Upper lobe of left lung (tissue), 6 donors: ENCODE results near the gene SPG11. TPM values are rescaled to one million over a fixed set of nuclear protein-coding genes. Genes with fewer than 3 reads are reported as not detected.

Source experiments
- ATAC-seq, 2 donors: fragments of 200-7000 bp; cut with Tn5 transposase; one replicate each; pipeline ENCODE4 v1.9.1; 2022; ENCODE audit warnings: mild to moderate bottlenecking in 2 of 2, moderate library complexity in 2 of 2; ENCODE audit not compliant: low FRiP score in 2 of 2
- DNase-seq, 2 donors: peaks; one replicate each; pipeline ENCODE4 v3.0.0-alpha.2; 2019 to 2020
- H3K27ac ChIP-seq, 4 donors: fragments of 200-600 bp; sonication (generic); one replicate each; pipeline ENCODE4 v1.5.1; 2016 to 2019
- H3K27me3 ChIP-seq, 4 donors: fragments of 200-600 bp; sonication (generic); one replicate each; pipeline ENCODE4 v1.5.1; 2017 to 2019
- H3K36me3 ChIP-seq, 4 donors: fragments of 200-600 bp; sonication (generic); one replicate each; pipeline ENCODE4 v1.5.1; 2016 to 2019
- H3K4me1 ChIP-seq, 4 donors: fragments of 200-600 bp; sonication (generic); one replicate each; pipeline ENCODE4 v1.5.1; 2018 to 2019
- H3K4me3 ChIP-seq, 4 donors: fragments of 200-600 bp; sonication (generic); one replicate each; pipeline ENCODE4 v1.5.1; 2017 to 2019; ENCODE audit warnings: mild to moderate bottlenecking in 2 of 4, moderate library complexity in 1 of 4
- H3K9me3 ChIP-seq, 4 donors: fragments of 200-600 bp; sonication (generic); one replicate each; pipeline ENCODE4 v1.5.1; 2018 to 2019
- CTCF ChIP-seq, 6 experiments: fragments of 450-650 bp in 4 of 6; fragments of 200-600 bp in 2 of 6; sonication (generic) in 2 of 6; IDR thresholded peaks; one replicate each; pipeline ENCODE4 v1.5.1; 2016 to 2019; ENCODE audit warnings: antibody characterized with exemption in 6 of 6
- EP300 ChIP-seq, 4 donors: sonication (generic); formaldehyde crosslinking; IDR thresholded peaks; one replicate each; pipeline ENCODE4 v1.5.1; 2017; ENCODE audit warnings: antibody characterized with exemption in 4 of 4, control low read depth in 2 of 4
- POLR2A ChIP-seq, 4 donors: fragments of 450-650 bp; IDR thresholded peaks; one replicate each; pipeline ENCODE4 v1.5.1; 2016 to 2017; ENCODE audit warnings: antibody characterized with exemption in 4 of 4, mild to moderate bottlenecking in 2 of 4
- POLR2AphosphoS5 ChIP-seq, 2 donors: sonication (generic); formaldehyde crosslinking; IDR thresholded peaks; one replicate each; pipeline ENCODE4 v1.5.1; 2017; ENCODE audit warnings: antibody characterized with exemption in 2 of 2
- WGBS, 2 donors: methylation state at CpG; one replicate each; pipeline ENCODE4 v1.1.5; 2017 to 2018; 5-methylcytosine and 5-hydroxymethylcytosine counted together
- total RNA-seq, 6 donors: library from RNA; depleted of rRNA in 4 of 6; stranded (reverse); fragments of >200 nt in 4 of 6; gene quantifications; one replicate each; pipeline versions ENCODE4 v1.1.0 to v1.2.1, GENCODE V29; 2016 to 2021
- donor health status: DM: no; HTN: no; CAD: no; lungs with moderate emphysema.
- donor health status: DM: no; HTN: yes; CAD: no; lungs with severe emphysema.

The SPG11 gene
- total RNA-seq, 6 donors from 2014 or later: 81.6 to 161 (median 97.4) TPM

- Histone ChIP-seq H3K4me1 (peaks cover 0 to 8% (median 0%) of the 10 kb centered on the region in 4 donors), H3K9me3 (no peaks in the 10 kb centered on the region), H3K4me3 (no peak overlapping the region), H3K27me3 (no peaks in the 10 kb centered on the region), H3K27ac (peak overlapping the region in 1 of 4 donors; percentile 53), H3K36me3 (no peaks in the 10 kb centered on the region)
- WGBS, 2 donors: 80 to 85% methylated on average over 5 of the region's 5 CpGs
- ATAC-seq: no peak
- DNase-seq: no peak
- TF ChIP-seq POLR2AphosphoS5 (IDR thresholded peaks at IDR 0.05): no peak
- TF ChIP-seq CTCF (IDR thresholded peaks at IDR 0.05): no peak
- TF ChIP-seq POLR2A (IDR thresholded peaks at IDR 0.05): no peak
- TF ChIP-seq EP300 (IDR thresholded peaks at IDR 0.05): no peak
These were observed 12.4 kb upstream of the SPG11 start for GRCh38 chr15:44675911-44676310.

- no peaks in the 10 kb centered on the region for H3K27me3 ChIP-seq
- no peak for TF ChIP-seq EP300 (IDR thresholded peaks at IDR 0.05)
- TF ChIP-seq POLR2A (IDR thresholded peaks at IDR 0.05): no peak
- TF ChIP-seq CTCF (IDR thresholded peaks at IDR 0.05): no peak
- no peak for TF ChIP-seq POLR2AphosphoS5 (IDR thresholded peaks at IDR 0.05)
- no peak overlapping the region for H3K27ac ChIP-seq
- H3K36me3 ChIP-seq: no peaks in the 10 kb centered on the region
- no peak for ATAC-seq
- H3K4me3 ChIP-seq: no peak overlapping the region
- H3K9me3 ChIP-seq: no peaks in the 10 kb centered on the region
- H3K4me1 ChIP-seq: peaks cover 0 to 8% (median 0%) of the 10 kb centered on the region in 4 donors
- no peak for DNase-seq
- WGBS, 2 donors: 92 to 98% methylated on average over 2 of the region's 2 CpGs
These were observed 10.2 kb upstream of the SPG11 start for GRCh38 chr15:44673639-44674038.

- Histone ChIP-seq H3K9me3 (no peaks in the 10 kb centered on the region), H3K27ac (no peak overlapping the region), H3K4me3 (no peak overlapping the region), H3K27me3 (no peaks in the 10 kb centered on the region), H3K4me1 (peaks cover 0 to 4% (median 0%) of the 10 kb centered on the region in 4 donors), H3K36me3 (no peaks in the 10 kb centered on the region)
- TF ChIP-seq POLR2A (IDR thresholded peaks at IDR 0.05): no peak
- no peak for TF ChIP-seq CTCF (IDR thresholded peaks at IDR 0.05)
- TF ChIP-seq POLR2AphosphoS5 (IDR thresholded peaks at IDR 0.05): no peak
- TF ChIP-seq EP300 (IDR thresholded peaks at IDR 0.05): no peak
- 81 to 86% methylated on average over 6 of the region's 6 CpGs for WGBS, 2 donors
- ATAC-seq (no peak), DNase-seq (no peak)
These were observed 6.9 kb upstream of the SPG11 start for GRCh38 chr15:44670087-44670950.

GRCh38 chr15:44668921-44669320 is 5.5 kb upstream of the SPG11 start:
- WGBS, 2 donors: 18 to 41% methylated on average over 2 of the region's 2 CpGs
- no peak for DNase-seq
- no peaks in the 10 kb centered on the region for H3K36me3 ChIP-seq
- no peak for ATAC-seq
- TF ChIP-seq CTCF (IDR thresholded peaks at IDR 0.05): no peak
- no peak for TF ChIP-seq POLR2AphosphoS5 (IDR thresholded peaks at IDR 0.05)
- TF ChIP-seq EP300 (IDR thresholded peaks at IDR 0.05): no peak
- TF ChIP-seq POLR2A (IDR thresholded peaks at IDR 0.05): no peak
- no peaks in the 10 kb centered on the region for H3K9me3 ChIP-seq
- H3K27ac ChIP-seq: no peak overlapping the region
- H3K27me3 ChIP-seq: no peaks in the 10 kb centered on the region
- peaks cover 0 to 6% (median 5%) of the 10 kb centered on the region in 4 donors for H3K4me1 ChIP-seq
- H3K4me3 ChIP-seq: no peak overlapping the region

- Histone ChIP-seq H3K4me1 (peaks cover 5 to 12% (median 11%) of the 10 kb centered on the region in 4 donors), H3K36me3 (no peaks in the 10 kb centered on the region), H3K9me3 (no peaks in the 10 kb centered on the region), H3K27me3 (no peaks in the 10 kb centered on the region), H3K27ac (peak overlapping the region in 2 of 4 donors; percentile 26 to 31), H3K4me3 (no peak overlapping the region)
- TF ChIP-seq EP300 (IDR thresholded peaks at IDR 0.05) (no peak), POLR2A (IDR thresholded peaks at IDR 0.05) (no peak), CTCF (IDR thresholded peaks at IDR 0.05) (no peak), POLR2AphosphoS5 (IDR thresholded peaks at IDR 0.05) (no peak)
- DNase-seq: no peak
- no peak for ATAC-seq
- 56 to 57% methylated on average over 3 of the region's 3 CpGs for WGBS, 2 donors
These were observed 3.5 kb upstream of the SPG11 start for GRCh38 chr15:44667039-44667360.
